Stomach (tissue), 9 donors: ENCODE results near the gene ANKRD34A. TPM values are rescaled to one million over a fixed set of nuclear protein-coding genes. Genes with fewer than 3 reads are reported as not detected.

Experiments used
- DNase-seq, 2 donors: peaks; one replicate each; pipeline versions ENCODE4 v3.0.0 to v3.0.0-alpha.2; 2013 to 2019
- H3K27ac ChIP-seq, 5 donors: fragments of 200-600 bp in 4 of 5; sonication (generic) in 4 of 5; one replicate each; pipeline ENCODE4 v1.5.1; 2013 to 2019; ENCODE audit warnings: mild to moderate bottlenecking in 1 of 5, moderate library complexity in 1 of 5
- H3K27me3 ChIP-seq, 3 donors: fragments of 200-600 bp; sonication (generic); one replicate each; pipeline ENCODE4 v1.5.1; 2017 to 2019; ENCODE audit warnings: mixed run types in 1 of 3
- H3K36me3 ChIP-seq, 4 donors: fragments of 200-600 bp; sonication (generic); 1 replicate in 3 of 4; 2 replicates in 1 of 4; pipeline ENCODE4 v1.5.1; 2016 to 2019
- H3K4me1 ChIP-seq, 4 donors: fragments of 200-600 bp; sonication (generic); one replicate each; pipeline ENCODE4 v1.5.1; 2016 to 2019
- H3K4me3 ChIP-seq, 4 donors: fragments of 200-600 bp; sonication (generic) in 3 of 4; one replicate each; pipeline ENCODE4 v1.5.1; 2016 to 2019; ENCODE audit warnings: mild to moderate bottlenecking in 1 of 4
- H3K9me3 ChIP-seq, 4 donors: fragments of 200-600 bp; sonication (generic); one replicate each; pipeline ENCODE4 v1.5.1; 2016 to 2019
- EP300 ChIP-seq: sonication (generic); formaldehyde crosslinking; IDR thresholded peaks from one replicate; pipeline ENCODE4 v1.6.1; 2017; ENCODE audit warnings: antibody characterized with exemption
- POLR2A ChIP-seq, 4 donors: fragments of 450-650 bp; IDR thresholded peaks; one replicate each; pipeline ENCODE4 v1.6.1; 2016; ENCODE audit warnings: antibody characterized with exemption in 4 of 4, control low read depth in 2 of 4, mild to moderate bottlenecking in 1 of 4, moderate library complexity in 1 of 4
- POLR2AphosphoS5 ChIP-seq, 3 donors: sonication (generic); formaldehyde crosslinking; IDR thresholded peaks; one replicate each; pipeline ENCODE4 v1.6.1; 2016; ENCODE audit warnings: antibody characterized with exemption in 3 of 3
- WGBS, 5 donors: extraction: QIAGEN DNeasy Blood & Tissue Kit in 3 of 5; methylation state at CpG; one replicate each; pipeline versions ENCODE4 v1.1.5 to v1.1.7; 2013 to 2018; 5-methylcytosine and 5-hydroxymethylcytosine counted together
- intact Hi-C: fragments of 100-400 bp; cut with DNase I; formaldehyde crosslinking; loops from one replicate; pipeline ENCODE4 v1.15.1; 2023; ENCODE audit warnings: low total_unique reads
- polyA plus RNA-seq, 3 donors: library from polyadenylated mRNA; stranded (reverse); fragments of 200-250 nt; gene quantifications; one replicate each; pipeline ENCODE4 v1.2.3, GENCODE V29; 2013
- total RNA-seq, 5 donors: library from RNA; depleted of rRNA; stranded (reverse); fragments of >200 nt; gene quantifications; one replicate each; pipeline versions ENCODE4 v1.1.0 to v1.2.3, GENCODE V29; 2014 to 2016
- TF ChIP-seq, protein P1 (sequence below), 7 experiments: fragments of 450-650 bp in 4 of 7; fragments of 200-600 bp in 3 of 7; sonication (generic) in 3 of 7; IDR thresholded peaks; one replicate each; pipeline ENCODE4 v1.5.1; 2016 to 2019; ENCODE audit warnings: antibody characterized with exemption in 7 of 7, control low read depth in 2 of 7, mild to moderate bottlenecking in 1 of 7
- donor health status: healthy with polysubstance abuse.
- donor health status: Bipolar disorder and iron deficiency.
- donor health status: healthy.

Gene ANKRD34A
- total and polyA plus RNA-seq, 8 donors = 0.19 to 2.6 (median 0.73) TPM; not detected in 3

GRCh38 chr1:145916745-145917144, 47.6 kb downstream of the ANKRD34A start:
- TF ChIP-seq, protein P1, sequence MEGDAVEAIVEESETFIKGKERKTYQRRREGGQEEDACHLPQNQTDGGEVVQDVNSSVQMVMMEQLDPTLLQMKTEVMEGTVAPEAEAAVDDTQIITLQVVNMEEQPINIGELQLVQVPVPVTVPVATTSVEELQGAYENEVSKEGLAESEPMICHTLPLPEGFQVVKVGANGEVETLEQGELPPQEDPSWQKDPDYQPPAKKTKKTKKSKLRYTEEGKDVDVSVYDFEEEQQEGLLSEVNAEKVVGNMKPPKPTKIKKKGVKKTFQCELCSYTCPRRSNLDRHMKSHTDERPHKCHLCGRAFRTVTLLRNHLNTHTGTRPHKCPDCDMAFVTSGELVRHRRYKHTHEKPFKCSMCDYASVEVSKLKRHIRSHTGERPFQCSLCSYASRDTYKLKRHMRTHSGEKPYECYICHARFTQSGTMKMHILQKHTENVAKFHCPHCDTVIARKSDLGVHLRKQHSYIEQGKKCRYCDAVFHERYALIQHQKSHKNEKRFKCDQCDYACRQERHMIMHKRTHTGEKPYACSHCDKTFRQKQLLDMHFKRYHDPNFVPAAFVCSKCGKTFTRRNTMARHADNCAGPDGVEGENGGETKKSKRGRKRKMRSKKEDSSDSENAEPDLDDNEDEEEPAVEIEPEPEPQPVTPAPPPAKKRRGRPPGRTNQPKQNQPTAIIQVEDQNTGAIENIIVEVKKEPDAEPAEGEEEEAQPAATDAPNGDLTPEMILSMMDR (IDR thresholded peaks at IDR 0.05) = no peak
- TF ChIP-seq EP300 (no peak), POLR2AphosphoS5 (IDR thresholded peaks at IDR 0.05) (no peak), POLR2A (IDR thresholded peaks at IDR 0.05) (no peak)
- H3K27me3 ChIP-seq = no peaks in the 10 kb centered on the region
- peaks cover 14 to 51% (median 50%) of the 10 kb centered on the region in 4 donors for H3K36me3 ChIP-seq
- intact Hi-C loops = no loop called here
- peak overlapping the region in 1 of 5 donors; percentile 90 for H3K27ac ChIP-seq
- peaks cover 18 to 38% (median 29%) of the 10 kb centered on the region in 4 donors for H3K4me1 ChIP-seq
- no peaks in the 10 kb centered on the region for H3K9me3 ChIP-seq
- H3K4me3 ChIP-seq = no peak overlapping the region
- DNase-seq = no peak
- 66 to 75% (median 68%) methylated on average over 5 of the region's 5 CpGs for WGBS, 5 donors

GRCh38 chr1:145912128-145912641, 52.2 kb downstream of the ANKRD34A start:
- no peak overlapping the region for H3K27ac ChIP-seq
- H3K4me3 ChIP-seq = no peak overlapping the region
- DNase-seq = no peak
- WGBS, 5 donors = 71 to 80% (median 72%) methylated on average over 11 of the region's 11 CpGs
- H3K36me3 ChIP-seq = peaks cover 24 to 63% (median 62%) of the 10 kb centered on the region in 4 donors
- H3K4me1 ChIP-seq = peaks cover 9 to 20% (median 13%) of the 10 kb centered on the region in 4 donors
- TF ChIP-seq EP300 (no peak), POLR2AphosphoS5 (IDR thresholded peaks at IDR 0.05) (no peak), POLR2A (IDR thresholded peaks at IDR 0.05) (no peak)
- TF ChIP-seq, protein P1 (IDR thresholded peaks at IDR 0.05) = no peak
- H3K27me3 ChIP-seq = no peaks in the 10 kb centered on the region
- H3K9me3 ChIP-seq = no peaks in the 10 kb centered on the region
- intact Hi-C loops = no loop called here

Other genes starting within 250 kb of the ANKRD34A start
- 1 to 10 TPM in 1 of 5 donors, under 1 TPM in 1, not detected in 3; 0.37 to 4.8 TPM for gene CD160, start 245.1 kb downstream of the ANKRD34A start, total RNA-seq
- gene CD160, start 245.1 kb downstream of the ANKRD34A start, polyA plus RNA-seq = under 1 TPM in 1 of 3 donors, not detected in 2; 0.25 TPM
- gene RNF115, start 140.5 kb downstream of the ANKRD34A start, total RNA-seq = 10 to 100 TPM in 4 of 5 donors, 1 to 10 TPM in 1; 7.0 to 44.1 (median 19.3) TPM
- 1 to 10 TPM; 4.8 to 5.1 (median 4.9) TPM for gene RNF115, start 140.5 kb downstream of the ANKRD34A start, polyA plus RNA-seq
- 10 to 100 TPM in 4 of 5 donors, 1 to 10 TPM in 1; 5.3 to 34.4 (median 20.9) TPM for gene POLR3C, start 140.4 kb downstream of the ANKRD34A start, total RNA-seq
- 10 to 100 TPM; 13.8 to 24.6 (median 15.4) TPM for gene POLR3C, start 140.4 kb downstream of the ANKRD34A start, polyA plus RNA-seq
- gene NUDT17, start 118.9 kb downstream of the ANKRD34A start, total RNA-seq = 10 to 100 TPM in 1 of 5 donors, 1 to 10 TPM in 3, not detected in 1; 3.2 to 18.3 (median 6.6) TPM
- 1 to 10 TPM in 2 of 3 donors, under 1 TPM in 1; 0.61 to 3.0 (median 1.7) TPM for gene NUDT17, start 118.9 kb downstream of the ANKRD34A start, polyA plus RNA-seq
- 10 to 100 TPM in 4 of 5 donors, 1 to 10 TPM in 1; 4.1 to 65.9 (median 29.0) TPM for gene PIAS3, start 105.5 kb downstream of the ANKRD34A start, total RNA-seq
- 10 to 100 TPM; 11.8 to 28.9 (median 19.2) TPM for gene PIAS3, start 105.5 kb downstream of the ANKRD34A start, polyA plus RNA-seq
- gene ANKRD35, start 78.7 kb downstream of the ANKRD34A start, total RNA-seq = 1 to 10 TPM in 2 of 5 donors, under 1 TPM in 1, not detected in 2; 0.58 to 1.7 (median 1.2) TPM
- gene ANKRD35, start 78.7 kb downstream of the ANKRD34A start, polyA plus RNA-seq = 1 to 10 TPM; 5.4 to 10.0 (median 5.8) TPM
- gene ITGA10, start 54.5 kb downstream of the ANKRD34A start, total RNA-seq = 1 to 10 TPM in 4 of 5 donors, under 1 TPM in 1; 0.58 to 9.0 (median 5.5) TPM
- gene ITGA10, start 54.5 kb downstream of the ANKRD34A start, polyA plus RNA-seq = 1 to 10 TPM in 2 of 3 donors, under 1 TPM in 1; 0.37 to 2.7 (median 1.7) TPM
- gene PEX11B, start 45.9 kb downstream of the ANKRD34A start, total RNA-seq = 10 to 100 TPM; 15.6 to 42.3 (median 25.2) TPM
- 10 to 100 TPM; 23.0 to 46.6 (median 38.4) TPM for gene PEX11B, start 45.9 kb downstream of the ANKRD34A start, polyA plus RNA-seq
- 10 to 100 TPM in 4 of 5 donors, 1 to 10 TPM in 1; 9.3 to 81.3 (median 44.6) TPM for gene RBM8A, start 37.1 kb downstream of the ANKRD34A start, total RNA-seq
- gene RBM8A, start 37.1 kb downstream of the ANKRD34A start, polyA plus RNA-seq = 100 to 1,000 TPM in 2 of 3 donors, 10 to 100 TPM in 1; 79.3 to 113 (median 101) TPM
- 10 to 100 TPM in 3 of 5 donors, 1 to 10 TPM in 2; 5.8 to 28.4 (median 14.0) TPM for gene LIX1L, start 6.6 kb downstream of the ANKRD34A start, total RNA-seq
- gene LIX1L, start 6.6 kb downstream of the ANKRD34A start, polyA plus RNA-seq = 1 to 10 TPM; 7.2 to 8.2 (median 7.4) TPM
- 100 to 1,000 TPM in 1 of 5 donors, 10 to 100 TPM in 3, 1 to 10 TPM in 1; 5.8 to 165 (median 18.9) TPM for gene POLR3GL, start 115 bp upstream of the ANKRD34A start, total RNA-seq
- gene POLR3GL, start 115 bp upstream of the ANKRD34A start, polyA plus RNA-seq = 10 to 100 TPM; 31.4 to 53.2 (median 43.9) TPM
- gene TXNIP, start 32.0 kb upstream of the ANKRD34A start, total RNA-seq = 1,000 to 10,000 TPM in 3 of 5 donors, 100 to 1,000 TPM in 2; 204 to 3,386 (median 1,054) TPM
- 100 to 1,000 TPM; 217 to 613 (median 334) TPM for gene TXNIP, start 32.0 kb upstream of the ANKRD34A start, polyA plus RNA-seq
- not detected for gene HJV, start 57.2 kb upstream of the ANKRD34A start, total RNA-seq
- not detected for gene HJV, start 57.2 kb upstream of the ANKRD34A start, polyA plus RNA-seq
- gene NBPF10, start 180.2 kb upstream of the ANKRD34A start, total RNA-seq = 1 to 10 TPM in 4 of 5 donors, under 1 TPM in 1; 0.58 to 4.1 (median 2.9) TPM
- under 1 TPM; 0.43 to 1.00 (median 0.46) TPM for gene NBPF10, start 180.2 kb upstream of the ANKRD34A start, polyA plus RNA-seq